Urinary bladder (tissue), 4 donors: ENCODE data around the gene ZFP36L1. TPM values are rescaled to one million over a fixed set of nuclear protein-coding genes. Genes with fewer than 3 reads are reported as not detected.
A peak's percentile ranks its signal among the peaks of the same experiment; 100 is the strongest.

Experiments used
- DNase-seq: peaks from one replicate; pipeline ENCODE4 v3.0.0-alpha.2; 2015; ENCODE audit errors: extremely low spot score
- H3K27ac ChIP-seq: one replicate; pipeline ENCODE4 v1.5.1; 2013; ENCODE audit warnings: low read depth, mild to moderate bottlenecking, moderate library complexity
- H3K36me3 ChIP-seq: one replicate; pipeline ENCODE4 v1.6.1; 2013; ENCODE audit warnings: mild to moderate bottlenecking, moderate library complexity; ENCODE audit not compliant: insufficient read depth
- H3K4me1 ChIP-seq: one replicate; pipeline ENCODE4 v1.6.1; 2013; ENCODE audit warnings: mild to moderate bottlenecking, moderate library complexity; ENCODE audit not compliant: insufficient read depth
- H3K4me3 ChIP-seq: one replicate; pipeline ENCODE4 v1.5.1; 2013; ENCODE audit warnings: low read depth, low read length
- WGBS: extraction: QIAGEN DNeasy Blood & Tissue Kit; methylation state at CpG from one replicate; pipeline ENCODE4 v1.1.7; 2013; 5-methylcytosine and 5-hydroxymethylcytosine counted together
- polyA plus RNA-seq: library from polyadenylated mRNA; stranded (reverse); fragments of 200-250 nt; gene quantifications from one replicate; pipeline ENCODE4 v1.2.3, GENCODE V29; 2013
- total RNA-seq: library from RNA; depleted of rRNA; stranded (reverse); fragments of >200 nt; gene quantifications from one replicate; pipeline ENCODE4 v1.2.3, GENCODE V29; 2014
- donor health status: healthy with polysubstance abuse.
- donor health status: healthy.

Gene ZFP36L1
- total and polyA plus RNA-seq, 2 donors, result 82.2 to 653 TPM

DNA sequence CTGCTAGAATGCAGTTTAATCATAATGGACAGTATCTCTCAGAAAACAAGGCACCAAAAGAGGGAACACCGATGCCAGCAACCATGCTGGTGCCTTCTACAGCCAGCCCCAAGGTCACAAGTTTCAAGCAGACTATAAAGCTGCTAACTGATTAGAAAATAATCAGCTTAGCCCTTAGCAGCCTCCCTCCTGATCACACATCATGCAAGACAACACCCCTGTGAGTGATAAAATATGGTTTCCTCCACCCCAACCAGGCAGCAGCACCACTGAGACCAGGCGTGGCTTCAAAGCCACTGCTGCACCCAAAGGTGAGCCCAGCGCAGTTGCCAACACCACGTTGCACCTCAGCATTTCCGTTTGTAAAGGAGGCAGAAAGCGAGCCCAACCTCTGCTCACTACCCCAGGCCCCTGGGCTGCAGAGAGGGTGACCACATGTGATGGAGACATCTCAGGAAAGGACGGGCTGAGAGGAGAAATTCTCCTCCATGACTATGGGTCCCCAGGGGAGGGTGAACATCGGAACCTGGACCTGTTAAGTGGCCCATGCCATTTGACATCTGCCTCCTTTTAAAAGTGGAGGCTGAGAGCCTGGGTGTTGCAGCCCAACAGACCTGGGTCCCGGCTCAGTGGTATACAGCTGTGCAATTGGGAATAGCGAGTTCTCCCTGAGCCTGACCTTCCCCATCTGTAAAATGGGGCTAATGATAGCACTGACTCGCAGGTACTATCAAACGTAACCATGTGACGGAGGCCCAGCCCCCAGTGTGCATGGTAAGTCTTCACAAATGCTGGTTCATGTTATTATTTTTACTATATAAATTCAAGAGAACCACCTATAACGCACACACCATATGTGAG lies 11.5 kb downstream of the ZFP36L1 start:
- Histone ChIP-seq H3K4me3 (no peak overlapping the region), H3K27ac (peak overlapping the region; percentile 73), H3K36me3 (no peaks in the 10 kb centered on the region), H3K4me1 (peaks cover 3% of the 10 kb centered on the region)
- no peak for DNase-seq
- WGBS, result 77% methylated on average over 14 of the region's 14 CpGs

DNA sequence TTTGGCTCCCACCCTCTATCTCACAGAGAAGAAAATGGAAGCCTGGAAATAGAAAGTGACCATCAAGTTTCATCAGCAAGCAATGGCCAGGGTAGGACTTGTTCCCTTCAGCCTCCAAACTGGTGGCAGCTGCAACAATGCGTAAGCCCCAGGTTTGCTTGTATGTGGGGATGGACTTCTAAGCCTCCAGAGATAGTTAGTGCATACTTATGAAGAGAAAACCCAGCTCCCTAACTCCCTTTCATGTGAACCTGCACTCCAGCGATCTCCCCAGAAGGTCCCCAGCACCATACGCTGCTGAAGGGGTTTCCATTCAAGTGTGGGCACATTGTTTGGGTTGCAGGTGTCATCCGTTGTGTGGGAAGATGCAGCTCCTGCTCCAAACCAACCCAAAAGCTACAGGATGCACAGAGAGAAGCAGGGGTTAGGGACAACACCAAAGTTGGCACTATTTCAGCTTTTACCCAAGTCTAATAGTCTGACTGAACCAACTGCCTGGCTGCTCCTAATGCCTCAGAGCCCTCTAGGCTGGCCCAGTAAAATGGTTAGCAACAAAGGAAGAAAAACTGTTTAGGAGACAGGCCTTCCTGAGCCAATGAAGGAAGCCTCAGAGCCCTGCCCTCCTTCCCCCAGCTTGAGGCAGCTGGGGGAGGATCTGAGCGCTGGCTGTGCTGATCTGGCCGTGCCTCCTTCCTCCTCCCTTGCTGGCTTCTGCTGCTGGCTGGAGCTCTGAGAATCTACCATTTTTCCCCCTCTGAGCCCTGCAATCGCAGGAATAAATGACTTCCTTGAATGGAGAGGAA lies 12.3 kb downstream of the ZFP36L1 start:
- no peak for DNase-seq
- H3K36me3 ChIP-seq, result no peaks in the 10 kb centered on the region
- H3K4me1 ChIP-seq, result peaks cover 3% of the 10 kb centered on the region
- 44% methylated on average over 7 of the region's 7 CpGs for WGBS
- no peak overlapping the region for H3K4me3 ChIP-seq
- peak overlapping the region; percentile 73 for H3K27ac ChIP-seq

DNA sequence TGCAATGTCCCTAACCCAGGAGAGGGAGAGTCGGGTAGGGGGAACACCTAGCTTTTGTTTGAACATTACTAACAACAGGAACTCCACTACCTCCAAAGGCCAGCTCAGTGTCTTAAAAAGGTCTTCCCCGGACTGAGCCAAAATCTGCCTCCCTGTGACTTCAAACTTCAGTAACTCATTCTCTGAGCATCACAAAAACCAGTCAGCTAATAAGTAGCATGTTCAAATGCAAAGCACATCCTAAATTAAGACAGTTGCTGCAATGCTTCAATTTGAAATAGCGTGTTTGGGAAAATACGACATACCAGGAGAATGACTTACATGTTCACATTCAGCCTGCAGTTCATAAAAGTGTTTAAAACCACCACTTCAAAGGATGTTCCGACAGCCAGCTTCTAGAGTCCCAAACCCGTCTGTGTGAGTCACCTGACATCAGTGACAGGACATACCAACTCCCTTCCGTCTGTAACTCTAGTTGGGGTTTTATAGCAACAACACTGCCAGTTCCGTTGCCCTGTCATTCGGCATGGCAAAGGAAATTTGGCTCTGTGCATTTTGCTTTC lies 13.0 kb downstream of the ZFP36L1 start:
- Histone ChIP-seq H3K27ac (peak overlapping the region; percentile 73), H3K4me3 (no peak overlapping the region), H3K36me3 (no peaks in the 10 kb centered on the region), H3K4me1 (peaks cover 3% of the 10 kb centered on the region)
- DNase-seq, result no peak
- 29% methylated on average over 9 of the region's 9 CpGs for WGBS

DNA sequence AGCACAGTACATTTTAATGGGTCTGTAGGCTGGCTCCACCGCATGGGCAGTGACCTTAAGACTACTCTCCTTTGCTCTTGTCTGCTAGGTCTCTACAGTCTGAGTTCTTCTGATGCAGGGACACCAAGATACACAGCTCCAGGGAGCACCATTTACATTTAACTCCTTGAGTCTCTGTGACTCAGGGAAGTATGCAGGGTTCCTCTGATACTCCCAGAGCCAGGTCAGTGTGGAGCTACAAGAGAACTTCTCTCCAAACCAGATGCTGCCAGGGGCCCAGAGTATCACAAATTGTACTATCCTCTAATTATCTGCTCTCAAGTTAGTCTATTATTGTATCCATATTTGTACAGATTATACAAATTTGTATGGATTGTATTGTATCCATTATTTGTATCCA lies 15.2 kb downstream of the ZFP36L1 start:
- Histone ChIP-seq H3K36me3 (no peaks in the 10 kb centered on the region), H3K4me3 (no peak overlapping the region), H3K4me1 (peaks cover 3% of the 10 kb centered on the region), H3K27ac (no peak overlapping the region)
- no peak for DNase-seq
- WGBS, result 97% methylated on average over 1 of the region's 1 CpG

DNA sequence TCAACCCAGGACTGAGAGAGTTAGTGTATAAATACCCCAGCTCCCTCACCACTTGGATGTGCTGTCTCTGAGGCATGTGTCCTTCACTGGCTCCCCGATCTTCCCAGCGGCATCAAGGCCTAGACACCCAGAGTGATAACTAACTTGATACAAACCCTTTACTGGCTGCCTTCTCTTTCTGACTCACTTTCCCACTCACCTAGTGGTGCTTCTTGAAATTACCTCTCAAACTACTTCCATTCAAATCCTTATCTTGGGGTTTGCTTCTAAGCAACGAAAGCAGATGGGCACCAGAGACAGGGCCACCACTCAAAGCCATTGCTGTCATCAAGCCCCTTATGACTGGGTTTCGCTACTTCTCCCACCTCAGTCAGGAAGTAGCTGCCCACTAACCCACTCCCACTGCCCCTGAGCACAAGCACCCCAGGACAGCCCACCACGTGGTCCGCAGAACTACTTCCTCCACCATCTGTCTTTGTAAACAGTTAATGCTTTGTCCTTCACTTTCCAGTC lies 17.2 kb downstream of the ZFP36L1 start:
- H3K4me3 ChIP-seq, result no peak overlapping the region
- H3K4me1 ChIP-seq, result peaks cover 3% of the 10 kb centered on the region
- no peak for DNase-seq

DNA sequence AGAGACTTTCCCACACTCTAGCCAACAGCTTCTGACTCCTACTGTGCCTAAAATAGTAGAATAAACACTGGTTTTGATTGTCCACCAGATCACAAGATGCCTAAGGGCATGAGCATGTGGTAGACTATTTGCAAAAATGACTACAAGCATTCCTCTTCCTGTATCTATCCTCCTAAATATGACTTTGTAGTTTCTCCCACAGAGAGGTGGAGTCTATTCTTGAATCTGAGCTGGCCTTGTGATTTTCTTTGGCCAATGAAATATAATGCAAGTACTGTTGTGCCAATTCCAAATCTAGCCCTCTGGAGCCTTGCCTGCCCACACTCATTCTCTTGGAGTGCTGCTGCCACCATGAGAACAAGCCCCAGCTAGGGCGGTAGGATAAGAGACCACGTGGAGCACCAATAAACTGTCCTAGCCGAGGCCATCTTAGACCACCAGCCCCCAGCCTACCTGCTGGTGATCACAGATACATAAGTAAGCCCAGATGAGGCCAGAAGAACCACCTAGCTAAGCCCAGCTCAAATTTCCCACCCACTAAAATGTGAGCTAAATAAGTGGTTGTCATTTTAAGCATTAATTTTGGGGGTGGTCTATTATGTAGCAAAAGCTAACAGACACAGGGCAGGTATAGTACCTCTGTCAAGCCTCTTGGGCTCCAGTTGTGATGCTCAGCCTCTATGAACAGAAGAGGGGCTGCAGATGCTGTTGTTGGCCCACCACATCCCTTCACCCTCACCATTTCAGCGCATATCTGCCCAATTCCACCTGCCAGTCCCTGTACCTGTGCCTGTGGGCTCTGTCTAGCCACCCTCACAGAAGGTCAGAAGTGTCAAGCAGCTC lies 17.9 kb downstream of the ZFP36L1 start:
- H3K4me1 ChIP-seq, result peaks cover 3% of the 10 kb centered on the region
- DNase-seq, result no peak
- WGBS, result 94% methylated on average over 4 of the region's 4 CpGs
- H3K27ac ChIP-seq, result no peak overlapping the region
- H3K36me3 ChIP-seq, result no peaks in the 10 kb centered on the region
- H3K4me3 ChIP-seq, result no peak overlapping the region

More for the DNA sequence above, 17.2 kb downstream of the ZFP36L1 start:
- H3K36me3 ChIP-seq, result no peaks in the 10 kb centered on the region
- H3K27ac ChIP-seq, result no peak overlapping the region
- WGBS, result 91% methylated on average over 6 of the region's 6 CpGs

DNA sequence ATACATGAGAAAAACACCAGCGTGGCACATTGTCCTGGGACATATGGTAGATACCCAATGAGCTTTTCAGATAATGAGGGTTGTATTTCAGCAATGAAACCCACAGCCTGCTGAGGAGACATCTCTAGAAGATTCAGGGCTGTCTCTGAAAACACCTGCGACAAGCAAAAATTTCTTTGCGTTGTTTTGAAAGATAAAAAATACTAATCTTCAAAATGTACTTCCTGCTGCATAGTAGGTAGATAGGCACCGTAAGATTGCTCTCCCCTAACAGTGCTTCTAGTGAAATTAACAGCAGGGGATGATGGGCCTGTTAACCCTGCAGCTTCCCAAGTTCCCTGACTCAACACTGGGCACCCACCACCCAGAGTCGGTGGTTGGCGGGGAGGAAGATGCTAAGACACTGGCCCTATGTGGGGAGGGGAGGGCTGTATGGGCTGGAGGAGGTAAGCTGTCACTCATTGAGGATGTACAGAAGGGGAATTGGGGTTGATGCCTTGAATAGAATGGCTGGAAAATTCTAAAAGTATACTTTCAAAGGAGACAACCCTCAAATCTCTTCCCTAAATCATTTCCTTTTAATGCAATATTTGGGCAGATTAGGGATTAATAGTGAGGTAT lies 20.0 kb downstream of the ZFP36L1 start:
- Histone ChIP-seq H3K4me1 (no peaks in the 10 kb centered on the region), H3K4me3 (no peak overlapping the region), H3K36me3 (no peaks in the 10 kb centered on the region), H3K27ac (no peak overlapping the region)
- no peak for DNase-seq
- WGBS, result 85% methylated on average over 6 of the region's 6 CpGs

DNA sequence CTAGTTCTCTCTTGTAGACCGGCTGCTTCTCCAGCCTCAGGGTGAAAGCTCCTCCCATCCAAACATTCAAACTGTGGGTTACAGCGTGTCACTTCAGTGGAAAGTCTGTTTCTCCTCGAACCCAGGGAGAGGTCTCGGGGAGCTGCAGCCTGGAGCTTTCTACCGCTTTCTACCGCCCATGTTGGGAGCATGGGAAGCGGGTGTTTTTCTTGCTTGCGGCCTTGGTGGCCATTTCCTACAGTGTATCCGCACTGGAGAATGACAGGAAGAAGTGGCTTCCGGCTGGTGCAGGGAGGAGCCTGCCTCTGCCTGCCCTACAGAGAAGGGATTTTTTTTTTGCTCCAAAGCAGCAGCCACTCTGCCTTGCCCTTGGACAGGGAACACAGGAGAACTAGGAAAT lies 21.2 kb downstream of the ZFP36L1 start:
- Histone ChIP-seq H3K4me1 (no peaks in the 10 kb centered on the region), H3K36me3 (no peaks in the 10 kb centered on the region), H3K4me3 (no peak overlapping the region), H3K27ac (peak overlapping the region; percentile 0)
- 69% methylated on average over 10 of the region's 10 CpGs for WGBS
- no peak for DNase-seq

DNA sequence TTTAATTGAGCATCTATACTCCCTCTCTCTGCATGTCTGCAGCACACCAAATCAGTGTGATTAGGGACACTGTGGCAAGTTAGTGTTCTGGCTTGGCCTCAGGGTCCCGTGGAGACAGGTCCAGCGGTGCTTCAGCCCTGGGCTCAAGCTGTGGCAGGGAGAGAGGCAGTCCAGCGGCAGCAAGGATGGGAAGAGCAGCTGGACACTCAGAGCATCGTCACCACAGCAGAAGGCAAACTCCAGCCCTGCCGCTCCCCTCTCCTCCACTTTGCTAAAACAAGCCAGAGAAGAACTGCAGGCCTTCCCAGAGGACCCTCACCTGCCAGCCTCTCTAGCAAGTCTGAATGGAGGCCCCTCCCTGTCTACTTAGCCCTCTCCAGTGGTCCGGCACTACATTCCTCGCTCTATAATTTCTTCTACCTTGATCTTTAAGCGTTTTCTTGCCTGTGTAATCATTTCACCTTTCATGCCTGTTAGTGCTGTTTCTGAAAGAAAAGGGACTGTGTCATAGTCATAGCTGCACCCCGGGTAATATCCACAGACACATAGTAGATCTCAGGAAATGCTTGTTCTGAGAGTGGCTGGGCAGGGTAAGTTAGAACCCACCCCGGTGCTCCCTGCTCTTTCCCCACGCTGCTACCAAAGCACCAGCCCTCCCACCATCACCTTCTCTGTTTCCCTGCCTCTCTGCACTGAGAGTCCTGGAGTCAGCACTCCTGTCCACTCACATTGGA lies 22.1 kb downstream of the ZFP36L1 start:
- no peaks in the 10 kb centered on the region for H3K36me3 ChIP-seq
- 91% methylated on average over 11 of the region's 11 CpGs for WGBS
- no peaks in the 10 kb centered on the region for H3K4me1 ChIP-seq
- DNase-seq, result no peak
- H3K27ac ChIP-seq, result no peak overlapping the region
- H3K4me3 ChIP-seq, result no peak overlapping the region

DNA sequence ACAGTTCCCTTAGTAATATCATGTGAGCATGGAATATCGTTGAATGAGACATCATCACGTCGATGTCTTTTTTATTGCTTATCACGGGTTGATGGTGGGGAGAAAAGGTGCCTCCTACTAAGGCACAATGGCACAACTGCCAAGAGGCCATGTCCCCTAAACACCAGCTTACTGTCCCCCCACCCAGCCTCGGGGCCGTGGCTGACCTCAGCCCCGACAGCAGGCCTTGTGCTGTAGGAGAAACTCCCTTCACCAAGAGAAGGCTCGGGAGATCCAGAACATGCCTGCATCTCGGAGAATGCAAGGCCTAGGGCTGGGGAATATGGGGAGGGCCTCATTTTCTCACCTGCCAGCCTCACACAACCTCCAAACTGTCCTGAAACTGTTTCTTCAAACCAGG lies 22.8 kb downstream of the ZFP36L1 start:
- no peak for DNase-seq
- Histone ChIP-seq H3K27ac (no peak overlapping the region), H3K36me3 (no peaks in the 10 kb centered on the region), H3K4me3 (no peak overlapping the region), H3K4me1 (no peaks in the 10 kb centered on the region)
- 92% methylated on average over 9 of the region's 9 CpGs for WGBS

DNA sequence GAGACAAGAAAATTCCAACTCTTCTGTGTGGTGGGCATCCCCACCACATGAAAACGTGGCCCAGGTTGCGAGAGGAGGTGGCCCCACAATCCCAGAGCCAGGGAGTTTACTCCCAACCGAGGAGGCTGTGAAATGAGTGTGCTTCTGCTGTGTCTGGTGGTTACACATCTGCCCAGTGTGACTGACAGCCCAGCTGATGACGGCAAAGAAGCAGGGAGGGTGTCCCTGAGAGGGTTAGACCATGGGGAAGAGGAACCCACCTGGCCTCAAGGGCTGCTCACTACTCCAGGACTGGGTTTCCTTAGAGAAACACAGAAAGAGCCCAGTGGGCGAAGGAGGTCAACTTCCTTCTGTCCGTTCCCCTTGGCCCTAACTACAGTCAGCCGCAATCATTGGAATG lies 24.6 kb downstream of the ZFP36L1 start:
- no peak for DNase-seq
- Histone ChIP-seq H3K4me1 (no peaks in the 10 kb centered on the region), H3K4me3 (no peak overlapping the region), H3K27ac (no peak overlapping the region), H3K36me3 (no peaks in the 10 kb centered on the region)
- 93% methylated on average over 7 of the region's 7 CpGs for WGBS

DNA sequence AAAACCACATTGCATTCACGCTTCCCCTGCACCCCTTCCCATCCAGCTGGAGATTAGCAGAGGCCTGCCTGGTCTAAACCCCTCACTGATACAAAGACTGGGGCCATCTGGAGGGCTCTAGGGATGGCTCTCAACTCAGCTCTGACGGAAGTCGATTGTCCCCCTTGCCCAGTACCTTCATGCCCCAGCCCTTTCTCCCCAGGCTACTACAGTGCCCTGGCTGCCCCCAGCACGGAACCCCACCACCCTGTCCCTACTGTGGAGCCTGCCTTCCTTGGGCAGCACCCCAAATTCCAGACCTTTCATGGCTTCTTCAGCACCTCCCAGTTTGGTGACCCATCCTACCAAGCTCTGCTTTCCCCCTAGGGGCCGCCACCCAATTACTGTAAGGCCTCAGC lies 25.6 kb downstream of the ZFP36L1 start:
- H3K4me3 ChIP-seq, result no peak overlapping the region
- DNase-seq, result no peak
- no peak overlapping the region for H3K27ac ChIP-seq
- WGBS, result 94% methylated on average over 5 of the region's 5 CpGs
- H3K4me1 ChIP-seq, result no peaks in the 10 kb centered on the region
- no peaks in the 10 kb centered on the region for H3K36me3 ChIP-seq
